GM19438 (cell line): ENCODE data around the gene C10orf71.

Experiments
- ATAC-seq: cut with Tn5 transposase; IDR thresholded peaks from one replicate; pipeline ENCODE4 v1.9.1; 2021; ENCODE audit warnings: low read depth; ENCODE audit not compliant: unreplicated experiment

C10orf71 gene

GRCh38 chr10:49298983-49299815, at the start of gene C10orf71:
Gene C10orf71 (plus strand): TSS chr10:49299170. CDS start chr10:49322546, 23,376 bp downstream.
- ATAC-seq: no peak

GRCh38 chr10:49252313-49253034, 46.5 kb upstream of the C10orf71 start:
- ATAC-seq: no peak

- ATAC-seq: no peak
These were observed 45.5 kb upstream of the C10orf71 start for GRCh38 chr10:49253340-49253906.

GRCh38 chr10:49254150-49254549, 44.8 kb upstream of the C10orf71 start:
- ATAC-seq: no peak

- ATAC-seq: no peak
These were observed 44.2 kb upstream of the C10orf71 start for GRCh38 chr10:49254556-49255318.

- ATAC-seq: no peak
These were observed 43.1 kb upstream of the C10orf71 start for GRCh38 chr10:49255883-49256282.

GRCh38 chr10:49257154-49257553, 41.8 kb upstream of the C10orf71 start:
- no peak for ATAC-seq

GRCh38 chr10:49257626-49258349, 41.2 kb upstream of the C10orf71 start:
- ATAC-seq: no peak

- ATAC-seq: no peak
These were observed 40.7 kb upstream of the C10orf71 start for GRCh38 chr10:49258350-49258683.

GRCh38 chr10:49260644-49261296, 38.2 kb upstream of the C10orf71 start:
- ATAC-seq: no peak

- ATAC-seq: no peak
These were observed 35.4 kb upstream of the C10orf71 start for GRCh38 chr10:49263591-49263990.

GRCh38 chr10:49264177-49264677, 34.7 kb upstream of the C10orf71 start:
- no peak for ATAC-seq

GRCh38 chr10:49265885-49266284, 33.1 kb upstream of the C10orf71 start:
- ATAC-seq: no peak

GRCh38 chr10:49268185-49268584, 30.8 kb upstream of the C10orf71 start:
- no peak for ATAC-seq

GRCh38 chr10:49269523-49269922, 29.4 kb upstream of the C10orf71 start:
- ATAC-seq: no peak

GRCh38 chr10:49270565-49270964, 28.4 kb upstream of the C10orf71 start:
- no peak for ATAC-seq

- no peak for ATAC-seq
These were observed 27.6 kb upstream of the C10orf71 start for GRCh38 chr10:49271346-49271745.

- ATAC-seq: no peak
These were observed 26.5 kb upstream of the C10orf71 start for GRCh38 chr10:49272251-49273081.

- ATAC-seq: no peak
These were observed 25.9 kb upstream of the C10orf71 start for GRCh38 chr10:49273082-49273465.
